H1 (cell line): Measurements from ENCODE around the gene PLA2G4A. TPM values are rescaled to one million over a fixed set of nuclear protein-coding genes. Genes with fewer than 3 reads are reported as not detected.

Experiments
- CTCF ChIA-PET: fragments of 300-600 bp; sonication (Branson Sonifier 250); formaldehyde crosslinking; loops from one replicate; lab custom pipeline; 2021; ENCODE audit not compliant: partially characterized antibody; lab: Charles Lee
- POLR2A ChIA-PET: fragments of 300-600 bp; sonication (Branson Sonifier 250); formaldehyde crosslinking; loops from one replicate; lab custom pipeline; 2021; ENCODE audit warnings: inconsistent platforms; ENCODE audit not compliant: partially characterized antibody; lab: Charles Lee
- DNase-seq, 2 experiments: peaks; one replicate each; pipeline versions ENCODE4 v3.0.0 to v3.0.0-alpha.2; 2010 to 2022; ENCODE audit warnings: low spot score in 2 of 2, low read depth in 1 of 2, mixed read lengths in 1 of 2
- FAIRE-seq: peaks from 2 replicates; lab custom pipeline; 2011; peaks lifted over from hg19 to GRCh38; lab: Jason Lieb, UNC
- H2AFZ ChIP-seq: 2 replicates; pipeline ENCODE4 v1.8.1; 2012; ENCODE audit warnings: low read length, inconsistent platforms
- H2AK5ac ChIP-seq: 2 replicates; pipeline ENCODE4 v1.6.1; 2013; ENCODE audit warnings: low read depth, low read length
- H2BK120ac ChIP-seq: replicated peaks from 2 replicates; pipeline ENCODE3; 2013; ENCODE audit warnings: low read depth, low read length, inconsistent platforms
- H2BK12ac ChIP-seq: 2 replicates; pipeline ENCODE4 v1.6.1; 2013; ENCODE audit warnings: low read depth, low read length
- H2BK15ac ChIP-seq: 2 replicates; pipeline ENCODE4 v1.6.1; 2013; ENCODE audit warnings: low read length
- H2BK20ac ChIP-seq: 2 replicates; pipeline ENCODE4 v1.6.1; 2013; ENCODE audit warnings: low read length
- H2BK5ac ChIP-seq: 2 replicates; pipeline ENCODE4 v1.6.1; 2013; ENCODE audit warnings: low read depth, low read length
- H3K14ac ChIP-seq: 2 replicates; pipeline ENCODE4 v1.6.1; 2013; ENCODE audit warnings: inconsistent platforms; ENCODE audit not compliant: insufficient read length
- H3K18ac ChIP-seq: 2 replicates; pipeline ENCODE4 v1.6.1; 2013; ENCODE audit warnings: low read length; ENCODE audit errors: extremely low read depth
- H3K23ac ChIP-seq: 2 replicates; pipeline ENCODE4 v1.6.1; 2013; ENCODE audit warnings: inconsistent platforms; ENCODE audit not compliant: insufficient read length
- H3K23me2 ChIP-seq: 2 replicates; pipeline ENCODE4 v1.6.1; 2013; ENCODE audit warnings: low read depth, low read length
- H3K27ac ChIP-seq: 2 replicates; pipeline ENCODE4 v1.6.1; 2011; ENCODE audit warnings: low read depth, low read length, inconsistent platforms
- H3K27me3 ChIP-seq, 4 experiments: replicated peaks in 1 of 4; 1 replicate in 1 of 4; 2 replicates in 3 of 4; pipeline versions ENCODE4 v1.6.1 to v1.8.1; 2011 to 2013; ENCODE audit warnings: low read length in 3 of 4, mild to moderate bottlenecking in 3 of 4, inconsistent platforms in 2 of 4, mixed read lengths in 2 of 4, moderate library complexity in 1 of 4; ENCODE audit not compliant: control insufficient read depth in 3 of 4, insufficient read depth in 3 of 4; ENCODE audit errors: extremely low read depth in 1 of 4
- H3K36me3 ChIP-seq, 4 experiments: 2 replicates each; pipeline versions ENCODE4 v1.6.1 to v1.8.1; 2011 to 2013; ENCODE audit warnings: mild to moderate bottlenecking in 4 of 4, low read length in 3 of 4, moderate library complexity in 2 of 4, control low read depth in 1 of 4, inconsistent platforms in 1 of 4; ENCODE audit not compliant: insufficient read depth in 4 of 4, control insufficient read depth in 2 of 4
- H3K4ac ChIP-seq: replicated peaks from 2 replicates; pipeline ENCODE3; 2013; ENCODE audit warnings: low read length, low read depth, mixed read lengths, inconsistent platforms; ENCODE audit not compliant: insufficient read length
- H3K4me1 ChIP-seq, 4 experiments: replicated peaks in 1 of 4; 1 replicate in 1 of 4; 2 replicates in 3 of 4; pipeline versions ENCODE4 v1.6.1 to v1.8.1; 2011 to 2013; ENCODE audit warnings: low read length in 3 of 4, inconsistent platforms in 2 of 4, mixed read lengths in 1 of 4; ENCODE audit not compliant: insufficient read depth in 4 of 4, control insufficient read depth in 3 of 4
- H3K4me2 ChIP-seq, 2 experiments: 2 replicates each; pipeline versions ENCODE4 v1.6.1 to v1.8.1; 2011 to 2013; ENCODE audit warnings: low read depth in 2 of 2, low read length in 2 of 2, control low read depth in 1 of 2, inconsistent platforms in 1 of 2, mild to moderate bottlenecking in 1 of 2; ENCODE audit not compliant: insufficient read depth in 1 of 2
- H3K4me3 ChIP-seq, 4 experiments: fragments of 200-600, 300-600 bp in 1 of 4; sonication (generic), shearing (Covaris generic), sonication (Bioruptor Twin) in 1 of 4; 2 replicates each; pipeline versions ENCODE4 v1.5.1 to v1.8.1; 2011 to 2016; ENCODE audit warnings: low read length in 4 of 4, low read depth in 3 of 4, control low read depth in 2 of 4, inconsistent platforms in 2 of 4, mild to moderate bottlenecking in 2 of 4, mixed read lengths in 1 of 4, moderate library complexity in 1 of 4; ENCODE audit not compliant: insufficient read depth in 2 of 4; ENCODE audit errors: extremely low read depth in 1 of 4
- H3K56ac ChIP-seq: replicated peaks from 2 replicates; pipeline ENCODE3; 2013; ENCODE audit warnings: low read depth, mild to moderate bottlenecking, mixed read lengths, low read length, inconsistent platforms; ENCODE audit not compliant: insufficient read length
- H3K79me1 ChIP-seq: 2 replicates; pipeline ENCODE4 v1.6.1; 2013; ENCODE audit warnings: low read depth, low read length, control low read depth
- H3K79me2 ChIP-seq, 2 experiments: 2 replicates each; pipeline versions ENCODE4 v1.6.1 to v1.8.1; 2012 to 2013; ENCODE audit warnings: low read length in 2 of 2, mild to moderate bottlenecking in 2 of 2, inconsistent platforms in 1 of 2; ENCODE audit not compliant: insufficient read depth in 2 of 2, control insufficient read depth in 1 of 2
- H3K9ac ChIP-seq, 4 experiments: replicated peaks in 1 of 4; 1 replicate in 1 of 4; 2 replicates in 3 of 4; pipeline versions ENCODE4 v1.6.1 to v1.8.1; 2011 to 2013; ENCODE audit warnings: low read depth in 3 of 4, low read length in 3 of 4, control low read depth in 2 of 4, mild to moderate bottlenecking in 2 of 4, moderate library complexity in 2 of 4, inconsistent platforms in 1 of 4; ENCODE audit errors: extremely low read depth in 1 of 4
- H3K9me3 ChIP-seq, 2 experiments: 2 replicates each; pipeline versions ENCODE4 v1.6.1 to v1.8.1; 2012 to 2013; ENCODE audit warnings: mild to moderate bottlenecking in 2 of 2, moderate library complexity in 2 of 2, control low read depth in 1 of 2, inconsistent platforms in 1 of 2, low read depth in 1 of 2, low read length in 1 of 2, mixed read lengths in 1 of 2; ENCODE audit not compliant: insufficient read depth in 2 of 2
- H4K20me1 ChIP-seq, 2 experiments: replicated peaks in 1 of 2; 2 replicates each; pipeline versions ENCODE3 to v1.8.1; 2011 to 2013; ENCODE audit warnings: inconsistent platforms in 2 of 2, low read length in 2 of 2, mild to moderate bottlenecking in 1 of 2; ENCODE audit not compliant: insufficient read depth in 2 of 2, control insufficient read depth in 1 of 2
- H4K5ac ChIP-seq: 2 replicates; pipeline ENCODE4 v1.6.1; 2013; ENCODE audit warnings: low read length, low read depth, mixed read lengths, inconsistent platforms; ENCODE audit not compliant: insufficient read length
- H4K8ac ChIP-seq: 2 replicates; pipeline ENCODE4 v1.8.0; 2013; ENCODE audit warnings: mild to moderate bottlenecking, moderate library complexity, low read length, inconsistent platforms; ENCODE audit not compliant: insufficient read depth; ENCODE audit errors: extremely low read depth
- H4K91ac ChIP-seq: replicated peaks from 2 replicates; pipeline ENCODE3; 2013; ENCODE audit warnings: low read length, mixed read lengths, inconsistent platforms; ENCODE audit not compliant: insufficient read length
- CEBPB ChIP-seq: IDR thresholded peaks from 2 replicates; pipeline ENCODE4 v1.6.1; 2012; ENCODE audit warnings: low read depth, low read length
- CHD2 ChIP-seq: IDR thresholded peaks from 2 replicates; pipeline ENCODE4 v1.6.1; 2012; ENCODE audit warnings: low read length, improper control_type of control experiment
- EGR1 ChIP-seq: IDR thresholded peaks from 2 replicates; pipeline ENCODE4 v1.6.1; 2011; ENCODE audit warnings: low read depth, low read length, borderline replicate concordance
- GTF2F1 ChIP-seq: IDR thresholded peaks from 2 replicates; pipeline ENCODE4 v1.6.1; 2012; ENCODE audit warnings: low read depth, low read length, improper control_type of control experiment, borderline replicate concordance
- JUND ChIP-seq: IDR thresholded peaks from 2 replicates; pipeline ENCODE4 v1.6.1; 2011; ENCODE audit warnings: mild to moderate bottlenecking, improper control_type of control experiment, low read length
- NRF1 ChIP-seq: IDR thresholded peaks from 2 replicates; pipeline ENCODE4 v1.6.1; 2011; ENCODE audit warnings: mild to moderate bottlenecking, low read depth, low read length, improper control_type of control experiment
- POLR2A ChIP-seq, 2 experiments: IDR thresholded peaks; 1 replicate in 1 of 2; 2 replicates in 1 of 2; pipeline ENCODE4 v1.6.1; 2011; ENCODE audit warnings: low read depth in 2 of 2, low read length in 2 of 2, mild to moderate bottlenecking in 2 of 2; ENCODE audit errors: control extremely low read depth in 1 of 2
- RNF2 ChIP-seq: fragments of 200-900, 300-1000 bp; sonication (generic); IDR thresholded peaks from 2 replicates; pipeline ENCODE4 v1.7.1; 2016; ENCODE audit warnings: borderline replicate concordance, low read depth, mild to moderate bottlenecking, antibody characterized with exemption, low read length; ENCODE audit not compliant: poor library complexity, severe bottlenecking; ENCODE audit errors: missing control alignments
- SAP30 ChIP-seq: fragments of 300-600 bp; sonication (generic); IDR thresholded peaks from 2 replicates; pipeline ENCODE4 v1.7.1; 2012; ENCODE audit warnings: low read length, moderate library complexity, mild to moderate bottlenecking, inconsistent platforms; ENCODE audit not compliant: insufficient read depth, insufficient replicate concordance
- SIX5 ChIP-seq: IDR thresholded peaks from 2 replicates; pipeline ENCODE4 v1.6.1; 2011; ENCODE audit warnings: mild to moderate bottlenecking, low read depth, low read length
- SRF ChIP-seq: IDR thresholded peaks from 2 replicates; pipeline ENCODE4 v1.6.1; 2011; ENCODE audit warnings: mild to moderate bottlenecking, low read depth, low read length, moderate library complexity
- TAF7 ChIP-seq: optimal IDR thresholded peaks from 2 replicates; pipeline ENCODE3; 2011; ENCODE audit warnings: low read depth, mild to moderate bottlenecking, inconsistent platforms, low read length, moderate library complexity, borderline replicate concordance
- YY1 ChIP-seq: IDR thresholded peaks from 2 replicates; pipeline ENCODE4 v1.6.1; 2011; ENCODE audit warnings: low read depth, mild to moderate bottlenecking, low read length
- WGBS, 2 experiments: shearing (Covaris generic) in 1 of 2; methylation state at CpG; one replicate each; pipeline versions ENCODE4 v1.1.6 to v1.1.7; 2013 to 2015; ENCODE audit warnings: low lambda C conversion rate in 2 of 2, mixed read lengths in 2 of 2, inconsistent platforms in 1 of 2, low coverage in 1 of 2, missing lambda C conversion rate in 1 of 2; ENCODE audit not compliant: insufficient replicate concordance in 2 of 2, insufficient coverage in 1 of 2, insufficient read length in 1 of 2; ENCODE audit errors: extremely low coverage in 1 of 2, missing lambda C conversion rate in 1 of 2; 5-methylcytosine and 5-hydroxymethylcytosine counted together
- polyA plus RNA-seq, 7 experiments: library from polyadenylated mRNA; depleted of rRNA in 3 of 7; stranded (reverse) in 5 of 7; unstranded in 2 of 7; fragments of >200 nt in 5 of 7; fragments of 200-250 nt in 2 of 7; gene quantifications; 1 replicate in 5 of 7; 2 replicates in 1 of 7; 4 replicates in 1 of 7; pipeline versions ENCODE4 v1.2.1 to v1.2.3, GENCODE V29; 2011 to 2013; ENCODE audit warnings: missing spikeins in 2 of 7, mixed read lengths in 2 of 7
- total RNA-seq: library from RNA; stranded (reverse); fragmentation: NEBNext Ultra II Directional; extraction: Animal tissue kit (Norgen Biotek cat#: 25700); gene quantifications from 2 replicates; pipeline ENCODE4 v1.2.1, GENCODE V29; 2021
- TF ChIP-seq, protein P1 (sequence below): IDR thresholded peaks from 2 replicates; pipeline ENCODE4 v1.6.1; 2011; ENCODE audit warnings: low read depth, mild to moderate bottlenecking, low read length; ENCODE audit not compliant: insufficient read depth

The PLA2G4A gene
- total and polyA plus RNA-seq, 2 of the 8 experiments (the other 6 are each of a cell fraction or from before 2014, with no cell fraction given): 0.63 to 1.4 TPM

DNA sequence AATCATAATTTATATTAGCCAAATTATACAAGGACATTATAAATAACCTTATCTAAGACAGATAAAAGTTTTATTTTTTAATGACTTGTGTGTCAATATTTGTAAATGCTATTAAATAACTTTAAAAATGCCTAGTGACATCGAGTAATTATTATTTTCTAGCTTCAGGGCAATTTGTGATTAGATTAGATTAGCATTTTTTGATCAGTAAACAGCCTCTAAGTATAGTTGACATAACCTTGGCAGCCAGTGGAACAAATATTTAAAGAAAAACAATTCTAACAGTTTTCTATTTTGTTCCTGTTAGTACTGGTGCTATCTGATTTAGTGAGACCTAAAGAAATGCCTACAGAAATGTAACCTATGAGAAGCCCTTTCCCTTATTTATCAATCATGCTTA lies 169.1 kb downstream of the PLA2G4A start:
- no peak overlapping the region for H3K4me3 ChIP-seq
- WGBS, 2 experiments: 96% methylated on average over 1 of the region's 1 CpG; no CpG with 5 or more reads in 1 of the 2 experiments
- no peak overlapping the region for H4K91ac ChIP-seq
- no peaks in the 10 kb centered on the region for H3K27me3 ChIP-seq
- H3K23ac ChIP-seq: no peak overlapping the region
- no peak overlapping the region for H2AK5ac ChIP-seq
- H2BK20ac ChIP-seq: no peak overlapping the region
- DNase-seq (no peak), FAIRE-seq (no peak)
- H2BK15ac ChIP-seq: no peak overlapping the region
- H4K5ac ChIP-seq: no peak overlapping the region
- no peak overlapping the region for H2BK5ac ChIP-seq
- no peak overlapping the region for H3K9ac ChIP-seq
- no peak overlapping the region for H2BK12ac ChIP-seq
- H3K56ac ChIP-seq: no peak overlapping the region
- no peaks in the 10 kb centered on the region for H3K79me2 ChIP-seq
- H4K8ac ChIP-seq: no peak overlapping the region
- no peak overlapping the region for H3K4ac ChIP-seq
- no peak overlapping the region for H2BK120ac ChIP-seq
- H3K4me2 ChIP-seq: no peak overlapping the region
- H3K4me1 ChIP-seq: 0 out of 7 replicates have a peak, but pooled peaks cover 0 to 2% (median 0%) of the 10 kb centered on the region in 4 experiments
- ChIA-PET CTCF (interaction anchor here (0.6 to 4.8 kb wide), 3 partner anchors 10 to 1841 kb away, joined by 3 to 31 read pairs (median 3); no protein-coding TSS in a partner anchor), POLR2A (no interaction called here)
- no peaks in the 10 kb centered on the region; the same call in 1 of the 2 replicates for H3K23me2 ChIP-seq
- no peak overlapping the region for H3K27ac ChIP-seq
- no peak overlapping the region for H3K18ac ChIP-seq
- H3K36me3 ChIP-seq: no peaks in the 10 kb centered on the region
- H3K79me1 ChIP-seq: no peaks in the 10 kb centered on the region
- no peak overlapping the region for H2AFZ ChIP-seq
- no peaks in the 10 kb centered on the region for H4K20me1 ChIP-seq
- H3K9me3 ChIP-seq: no peaks in the 10 kb centered on the region
- no peak overlapping the region for H3K14ac ChIP-seq
- TF ChIP-seq RNF2 (no peak), EGR1 (no peak), GTF2F1 (no peak), NRF1 (no peak), SAP30 (no peak), CEBPB (no peak), TAF7 (no peak), SIX5 (no peak), POLR2A (IDR thresholded peaks at IDR 0.05; ENCODE audit: control extremely low read depth in 1 of 2, low read depth in 2 of 2, low read length in 2 of 2) (no peak), YY1 (no peak), JUND (no peak), SRF (no peak), CHD2 (no peak)
- TF ChIP-seq, protein P1, sequence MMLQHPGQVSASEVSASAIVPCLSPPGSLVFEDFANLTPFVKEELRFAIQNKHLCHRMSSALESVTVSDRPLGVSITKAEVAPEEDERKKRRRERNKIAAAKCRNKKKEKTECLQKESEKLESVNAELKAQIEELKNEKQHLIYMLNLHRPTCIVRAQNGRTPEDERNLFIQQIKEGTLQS: no peak
